ENCODE results near the gene SLC25A48.

GRCh38 chr5:135869935-135870334 lies 35.5 kb downstream of the SLC25A48 start:
- TF ChIP-seq EZH2 (IDR thresholded peaks at IDR 0.05; ENCODE audit: low read length) = no peak
- TF ChIP-seq, protein P1, sequence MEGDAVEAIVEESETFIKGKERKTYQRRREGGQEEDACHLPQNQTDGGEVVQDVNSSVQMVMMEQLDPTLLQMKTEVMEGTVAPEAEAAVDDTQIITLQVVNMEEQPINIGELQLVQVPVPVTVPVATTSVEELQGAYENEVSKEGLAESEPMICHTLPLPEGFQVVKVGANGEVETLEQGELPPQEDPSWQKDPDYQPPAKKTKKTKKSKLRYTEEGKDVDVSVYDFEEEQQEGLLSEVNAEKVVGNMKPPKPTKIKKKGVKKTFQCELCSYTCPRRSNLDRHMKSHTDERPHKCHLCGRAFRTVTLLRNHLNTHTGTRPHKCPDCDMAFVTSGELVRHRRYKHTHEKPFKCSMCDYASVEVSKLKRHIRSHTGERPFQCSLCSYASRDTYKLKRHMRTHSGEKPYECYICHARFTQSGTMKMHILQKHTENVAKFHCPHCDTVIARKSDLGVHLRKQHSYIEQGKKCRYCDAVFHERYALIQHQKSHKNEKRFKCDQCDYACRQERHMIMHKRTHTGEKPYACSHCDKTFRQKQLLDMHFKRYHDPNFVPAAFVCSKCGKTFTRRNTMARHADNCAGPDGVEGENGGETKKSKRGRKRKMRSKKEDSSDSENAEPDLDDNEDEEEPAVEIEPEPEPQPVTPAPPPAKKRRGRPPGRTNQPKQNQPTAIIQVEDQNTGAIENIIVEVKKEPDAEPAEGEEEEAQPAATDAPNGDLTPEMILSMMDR (optimal IDR thresholded peaks at IDR 0.05 in 1 of 3, IDR thresholded peaks at IDR 0.05 in 1 of 3, conservative IDR thresholded peaks at IDR 0.05 in 1 of 3; ENCODE audit: extremely low read depth in 1 of 3, insufficient read depth in 2 of 3, low read length in 3 of 3) = no peak

Data from keratinocyte (primary cell).